Measurements from ENCODE around the gene TMEM79. TPM values are rescaled to one million over a fixed set of nuclear protein-coding genes. Genes with fewer than 3 reads are reported as not detected.

TMEM79 gene
- total RNA-seq, 1 donor: 1.4 TPM

- H3K4me3 ChIP-seq (ENCODE audit: low read depth, low read length): no peak overlapping the region
- no peak for DNase-seq (ENCODE audit: low read depth)
- TF ChIP-seq CTCF (IDR thresholded peaks at IDR 0.05; ENCODE audit: insufficient read depth, low read length): no peak
These were observed 632 bp downstream of the TMEM79 start for GRCh38 chr1:156284757-156285156.

GRCh38 chr1:156285437-156285836 is 1.3 kb downstream of the TMEM79 start:
- DNase-seq (ENCODE audit: low read depth): no peak
- no peak overlapping the region for H3K4me3 ChIP-seq (ENCODE audit: low read depth, low read length)
- TF ChIP-seq CTCF (IDR thresholded peaks at IDR 0.05; ENCODE audit: insufficient read depth, low read length): no peak

GRCh38 chr1:156286061-156286460 is 1.9 kb downstream of the TMEM79 start:
- no peak for TF ChIP-seq CTCF (IDR thresholded peaks at IDR 0.05; ENCODE audit: insufficient read depth, low read length)
- H3K4me3 ChIP-seq (ENCODE audit: low read depth, low read length): no peak overlapping the region
- DNase-seq (ENCODE audit: low read depth): no peak

- no peak overlapping the region for H3K4me3 ChIP-seq (ENCODE audit: low read depth, low read length)
- DNase-seq (ENCODE audit: low read depth): no peak
- TF ChIP-seq CTCF (IDR thresholded peaks at IDR 0.05; ENCODE audit: insufficient read depth, low read length): no peak
These were observed 5.7 kb downstream of the TMEM79 start for GRCh38 chr1:156289857-156290256.

GRCh38 chr1:156291226-156292061 is 7.3 kb downstream of the TMEM79 start:
- H3K4me3 ChIP-seq (ENCODE audit: low read depth, low read length): peak overlapping the region; percentile 76
- no peak for TF ChIP-seq CTCF (IDR thresholded peaks at IDR 0.05; ENCODE audit: insufficient read depth, low read length)
- peak; percentile 76 for DNase-seq (ENCODE audit: low read depth)

GRCh38 chr1:156293098-156293434 is 8.9 kb downstream of the TMEM79 start:
- no peak for DNase-seq (ENCODE audit: low read depth)
- TF ChIP-seq CTCF (IDR thresholded peaks at IDR 0.05; ENCODE audit: insufficient read depth, low read length): no peak
- H3K4me3 ChIP-seq (ENCODE audit: low read depth, low read length): no peak overlapping the region

GRCh38 chr1:156293895-156294294 is 9.8 kb downstream of the TMEM79 start:
- peak overlapping the region; percentile 5 for H3K4me3 ChIP-seq (ENCODE audit: low read depth, low read length)
- no peak for DNase-seq (ENCODE audit: low read depth)
- no peak for TF ChIP-seq CTCF (IDR thresholded peaks at IDR 0.05; ENCODE audit: insufficient read depth, low read length)
